GM20431 (cell line): Measurements from ENCODE around the gene GINS1.

Experiments
- in situ Hi-C: fragments of 300-500 bp; cut with MseI, MboI; formaldehyde crosslinking; loops from one replicate; pipeline ENCODE4 v1.15.0; 2020; ENCODE audit warnings: low sequenced_read_pairs; ENCODE audit not compliant: unreplicated experiment

Gene GINS1

GRCh38 chr20:25407311-25408169 lies at the start of gene GINS1:
Gene GINS1 (plus strand): TSS chr20:25407673. CDS start chr20:25407821, 148 bp downstream.
- in situ Hi-C loops, result no loop called here

- in situ Hi-C loops, result no loop called here
Measured at GRCh38 chr20:25360631-25361286, 46.7 kb upstream of the GINS1 start.

GRCh38 chr20:25361287-25361683 lies 46.2 kb upstream of the GINS1 start:
- in situ Hi-C loops, result no loop called here

GRCh38 chr20:25364180-25364788 lies 43.2 kb upstream of the GINS1 start:
- in situ Hi-C loops, result no loop called here

GRCh38 chr20:25364879-25365699 lies 42.4 kb upstream of the GINS1 start:
- in situ Hi-C loops, result no loop called here

- in situ Hi-C loops, result no loop called here
Measured at GRCh38 chr20:25368526-25368925, 38.9 kb upstream of the GINS1 start.

GRCh38 chr20:25368976-25369375 lies 38.5 kb upstream of the GINS1 start:
- in situ Hi-C loops, result no loop called here

- in situ Hi-C loops, result no loop called here
Measured at GRCh38 chr20:25369529-25369928, 37.9 kb upstream of the GINS1 start.

- in situ Hi-C loops, result no loop called here
Measured at GRCh38 chr20:25369971-25370370, 37.5 kb upstream of the GINS1 start.

- in situ Hi-C loops, result no loop called here
Measured at GRCh38 chr20:25372584-25373336, 34.7 kb upstream of the GINS1 start.

GRCh38 chr20:25374842-25375241 lies 32.6 kb upstream of the GINS1 start:
- in situ Hi-C loops, result no loop called here

GRCh38 chr20:25376236-25376635 lies 31.2 kb upstream of the GINS1 start:
- in situ Hi-C loops, result no loop called here

- in situ Hi-C loops, result no loop called here
Measured at GRCh38 chr20:25376886-25377285, 30.6 kb upstream of the GINS1 start.

GRCh38 chr20:25378189-25378883 lies 29.1 kb upstream of the GINS1 start:
- in situ Hi-C loops, result no loop called here

GRCh38 chr20:25378884-25379733 lies 28.4 kb upstream of the GINS1 start:
- in situ Hi-C loops, result no loop called here

GRCh38 chr20:25380945-25381614 lies 26.4 kb upstream of the GINS1 start:
- in situ Hi-C loops, result no loop called here

- in situ Hi-C loops, result no loop called here
Measured at GRCh38 chr20:25382704-25383370, 24.6 kb upstream of the GINS1 start.
